ENCODE measurements around the gene THSD4.
"Not testable (repeated sequence)": the region's sequence is repeated elsewhere in the genome, so short reads cannot be mapped to it uniquely, and the experiment has no call there.

Gene THSD4

GRCh38 chr15:71151081-71151480 lies 35.8 kb downstream of the THSD4 start:
- no peak for DNase-seq

- DNase-seq: no peak
Measured at GRCh38 chr15:71152542-71152941, 37.3 kb downstream of the THSD4 start.

GRCh38 chr15:71153823-71154524 lies 38.7 kb downstream of the THSD4 start:
- DNase-seq: no peak

GRCh38 chr15:71154607-71155200 lies 39.4 kb downstream of the THSD4 start:
- no peak for DNase-seq

- DNase-seq: no peak
Measured at GRCh38 chr15:71155534-71155933, 40.3 kb downstream of the THSD4 start.

GRCh38 chr15:71160976-71161375 lies 45.7 kb downstream of the THSD4 start:
- DNase-seq: no peak

- DNase-seq: no peak
Measured at GRCh38 chr15:71162309-71162708, 47.0 kb downstream of the THSD4 start.

- not testable (repeated sequence) for DNase-seq
Measured at GRCh38 chr15:71164606-71165005, 49.3 kb downstream of the THSD4 start.

GRCh38 chr15:71167445-71168165 lies 52.3 kb downstream of the THSD4 start:
- DNase-seq: no peak

- no peak for DNase-seq
Measured at GRCh38 chr15:71168166-71168834, 53.0 kb downstream of the THSD4 start.

GRCh38 chr15:71170163-71170562 lies 54.9 kb downstream of the THSD4 start:
- DNase-seq: no peak

- DNase-seq: no peak
Measured at GRCh38 chr15:71171195-71171594, 55.9 kb downstream of the THSD4 start.

GRCh38 chr15:71174360-71174759 lies 59.1 kb downstream of the THSD4 start:
- DNase-seq: not testable (repeated sequence)

GRCh38 chr15:71180986-71181853 lies 65.9 kb downstream of the THSD4 start:
- DNase-seq: no peak

GRCh38 chr15:71182522-71182921 lies 67.3 kb downstream of the THSD4 start:
- DNase-seq: no peak

- DNase-seq: no peak
Measured at GRCh38 chr15:71183063-71183462, 67.8 kb downstream of the THSD4 start.

GRCh38 chr15:71185706-71186105 lies 70.4 kb downstream of the THSD4 start:
- no peak for DNase-seq

GRCh38 chr15:71186267-71186666 lies 71.0 kb downstream of the THSD4 start:
- no peak for DNase-seq

GRCh38 chr15:71187078-71187477 lies 71.8 kb downstream of the THSD4 start:
- DNase-seq: no peak

GRCh38 chr15:71187526-71187925 lies 72.3 kb downstream of the THSD4 start:
- no peak for DNase-seq

GRCh38 chr15:71189718-71190117 lies 74.4 kb downstream of the THSD4 start:
- no peak for DNase-seq

- no peak for DNase-seq
Measured at GRCh38 chr15:71191296-71191695, 76.0 kb downstream of the THSD4 start.

GRCh38 chr15:71192816-71193215 lies 77.5 kb downstream of the THSD4 start:
- DNase-seq: no peak

All from Kasumi-1 (cell line).